Measurements from ENCODE around the gene KCNMA1. TPM values are rescaled to one million over a fixed set of nuclear protein-coding genes. Genes with fewer than 3 reads are reported as not detected.

Gene KCNMA1
- total and polyA plus RNA-seq, 10 of the 15 experiments (the other 5 are each of a cell fraction or from before 2014, with no cell fraction given) = 8.5 to 77.0 (median 21.3) TPM

GRCh38 chr10:77269163-77269562, 368.4 kb downstream of the KCNMA1 start:
- RAD21 ChIA-PET (ENCODE audit: unreplicated experiment) = no interaction called here
- no peak for FAIRE-seq

More at GRCh38 chr10:77269163-77269562, 368.4 kb downstream of the KCNMA1 start:
- H2AFZ ChIP-seq (ENCODE audit: control insufficient read depth, low read depth, low read length) = no peak overlapping the region
- no peaks in the 10 kb centered on the region for H3K79me2 ChIP-seq (ENCODE audit: control insufficient read depth, insufficient read depth, low read length)
- peaks cover 2% of the 10 kb centered on the region; the same call in 1 of the 2 replicates for H3K4me1 ChIP-seq (ENCODE audit: control insufficient read depth, insufficient read depth, low read length)
- intact Hi-C loops (cut with micrococcal nuclease; ENCODE audit: unreplicated experiment) = no loop called here
- H3K4me3 ChIP-seq = no peak overlapping the region
- H3K36me3 ChIP-seq (ENCODE audit: control insufficient read depth in 2 of 2, insufficient read depth in 2 of 2, low read length in 1 of 2) = no peaks in the 10 kb centered on the region
- SMC1A ChIA-PET (ENCODE audit: uncharacterized antibody, unreplicated experiment) = interaction anchor here (0.6 kb wide), 1 partner anchor 16 kb away, joined by 3 read pairs; no protein-coding TSS in a partner anchor
- H3K27me3 ChIP-seq (replicated peaks in 1 of 2; ENCODE audit: control insufficient read depth in 2 of 2, insufficient read depth in 2 of 2, low read length in 1 of 2) = no peaks in the 10 kb centered on the region
- H3K4me2 ChIP-seq (ENCODE audit: control insufficient read depth, insufficient read depth) = no peak overlapping the region
- DNase-seq (ENCODE audit: low read depth, low spot score) (no peak), ATAC-seq (no peak)
- H3K9me3 ChIP-seq (replicated peaks; ENCODE audit: control insufficient read depth, insufficient read depth, low read length) = no peaks in the 10 kb centered on the region
- no TSS peak for BruUV-seq (replicated peaks)
- TF ChIP-seq IKZF2 (IDR thresholded peaks at IDR 0.05) (no peak), ESRRA (IDR thresholded peaks at IDR 0.05; ENCODE audit: low read length) (no peak), BACH1 (IDR thresholded peaks at IDR 0.05; ENCODE audit: borderline replicate concordance) (no peak), MTA2 (IDR thresholded peaks at IDR 0.05; ENCODE audit: low read depth) (no peak), ZNF622 (IDR thresholded peaks at IDR 0.05) (no peak), YY1 (IDR thresholded peaks at IDR 0.05; ENCODE audit: low read depth, low read length) (no peak), JUNB (IDR thresholded peaks at IDR 0.05) (no peak), IKZF1 (conservative IDR thresholded peaks at IDR 0.05) (no peak), RFX5 (IDR thresholded peaks at IDR 0.05; ENCODE audit: low read depth, low read length) (no peak), PBX3 (IDR thresholded peaks at IDR 0.05; ENCODE audit: insufficient replicate concordance, low read depth, low read length) (no peak), ZNF687 (IDR thresholded peaks at IDR 0.05) (no peak), TBL1XR1 (IDR thresholded peaks at IDR 0.05; ENCODE audit: low read depth, low read length) (no peak), SUPT20H (IDR thresholded peaks at IDR 0.05; ENCODE audit: borderline replicate concordance, control insufficient read depth, low read depth, low read length) (no peak), MYC (IDR thresholded peaks at IDR 0.05; ENCODE audit: insufficient read depth, insufficient read length, insufficient replicate concordance, low read length, severe bottlenecking) (no peak), SMARCA5 (IDR thresholded peaks at IDR 0.05) (no peak)
- no peak overlapping the region for H3K27ac ChIP-seq (ENCODE audit: control insufficient read depth, insufficient read depth)
- POLR2A ChIA-PET = no interaction called here
- in situ Hi-C loops (cut with MboI) = no loop called here
- no peaks in the 10 kb centered on the region for H4K20me1 ChIP-seq (ENCODE audit: control insufficient read depth, insufficient read depth)
- CTCF ChIA-PET = interaction anchor here (1.2 kb wide), 1 partner anchor 95 kb away, joined by 3 read pairs; no protein-coding TSS in a partner anchor
- H3K9ac ChIP-seq (ENCODE audit: control insufficient read depth, insufficient read depth, low read length) = no peak overlapping the region
